Bronchial epithelial cell (primary cell): Measurements from ENCODE around the gene KLHL7. TPM values are rescaled to one million over a fixed set of nuclear protein-coding genes. Genes with fewer than 3 reads are reported as not detected.
"Not testable (repeated sequence)": the region's sequence is repeated elsewhere in the genome, so short reads cannot be mapped to it uniquely, and the experiment has no call there.

ENCODE experiments used
- DNase-seq: peaks from one replicate; pipeline ENCODE4 v3.0.0-alpha.2; 2010; ENCODE audit warnings: low read depth
- FAIRE-seq: peaks from 2 replicates; lab custom pipeline; 2011; peaks lifted over from hg19 to GRCh38; lab: Jason Lieb, UNC
- H3K27me3 ChIP-seq: 2 replicates; pipeline ENCODE4 v1.5.1; 2011; ENCODE audit warnings: low read length; ENCODE audit not compliant: control insufficient read depth, insufficient read depth
- H3K36me3 ChIP-seq: 2 replicates; pipeline ENCODE4 v1.5.1; 2011; ENCODE audit warnings: low read length; ENCODE audit not compliant: control insufficient read depth, insufficient read depth
- H3K4me3 ChIP-seq: 2 replicates; pipeline ENCODE4 v1.5.1; 2011; ENCODE audit warnings: mild to moderate bottlenecking, low read depth, low read length, control low read depth
- total RNA-seq: library from RNA; depleted of rRNA; stranded (reverse); fragments of >200 nt; gene quantifications from 2 replicates; pipeline ENCODE4 v1.2.1, GENCODE V29; 2014
- TF ChIP-seq, protein P1 (sequence below): IDR thresholded peaks from 2 replicates; pipeline ENCODE4 v1.5.1; 2011; ENCODE audit warnings: mild to moderate bottlenecking, moderate library complexity, low read length, control low read depth, inconsistent platforms; ENCODE audit not compliant: insufficient read depth, severe bottlenecking

Gene KLHL7
- total RNA-seq, 1 donor from 2014 or later, result 20.8 TPM

DNA sequence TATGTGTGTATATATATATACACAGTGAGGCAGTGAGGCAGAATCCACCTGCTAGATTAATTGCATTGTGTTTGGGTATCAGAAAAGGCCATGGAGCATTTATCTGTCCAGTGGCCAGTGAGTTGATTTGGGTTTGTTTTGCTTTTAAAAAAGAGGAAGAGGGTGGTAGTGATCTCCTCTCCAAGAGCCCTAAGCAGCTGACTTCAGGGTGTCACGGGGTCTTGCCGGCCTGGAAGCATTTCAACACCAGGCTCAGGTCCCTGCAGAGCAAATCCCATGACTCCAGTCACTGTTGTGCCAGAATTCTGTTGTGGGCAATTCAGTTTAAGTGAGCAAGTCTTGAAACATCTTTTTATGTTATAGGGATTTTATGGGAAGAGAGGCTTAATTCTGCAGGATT, 110.4 kb downstream of the KLHL7 start:
- Histone ChIP-seq H3K27me3 (no peaks in the 10 kb centered on the region), H3K36me3 (no peaks in the 10 kb centered on the region), H3K4me3 (no peak overlapping the region)
- TF ChIP-seq, protein P1, sequence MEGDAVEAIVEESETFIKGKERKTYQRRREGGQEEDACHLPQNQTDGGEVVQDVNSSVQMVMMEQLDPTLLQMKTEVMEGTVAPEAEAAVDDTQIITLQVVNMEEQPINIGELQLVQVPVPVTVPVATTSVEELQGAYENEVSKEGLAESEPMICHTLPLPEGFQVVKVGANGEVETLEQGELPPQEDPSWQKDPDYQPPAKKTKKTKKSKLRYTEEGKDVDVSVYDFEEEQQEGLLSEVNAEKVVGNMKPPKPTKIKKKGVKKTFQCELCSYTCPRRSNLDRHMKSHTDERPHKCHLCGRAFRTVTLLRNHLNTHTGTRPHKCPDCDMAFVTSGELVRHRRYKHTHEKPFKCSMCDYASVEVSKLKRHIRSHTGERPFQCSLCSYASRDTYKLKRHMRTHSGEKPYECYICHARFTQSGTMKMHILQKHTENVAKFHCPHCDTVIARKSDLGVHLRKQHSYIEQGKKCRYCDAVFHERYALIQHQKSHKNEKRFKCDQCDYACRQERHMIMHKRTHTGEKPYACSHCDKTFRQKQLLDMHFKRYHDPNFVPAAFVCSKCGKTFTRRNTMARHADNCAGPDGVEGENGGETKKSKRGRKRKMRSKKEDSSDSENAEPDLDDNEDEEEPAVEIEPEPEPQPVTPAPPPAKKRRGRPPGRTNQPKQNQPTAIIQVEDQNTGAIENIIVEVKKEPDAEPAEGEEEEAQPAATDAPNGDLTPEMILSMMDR, result no peak
- no peak for FAIRE-seq
- DNase-seq, result no peak

DNA sequence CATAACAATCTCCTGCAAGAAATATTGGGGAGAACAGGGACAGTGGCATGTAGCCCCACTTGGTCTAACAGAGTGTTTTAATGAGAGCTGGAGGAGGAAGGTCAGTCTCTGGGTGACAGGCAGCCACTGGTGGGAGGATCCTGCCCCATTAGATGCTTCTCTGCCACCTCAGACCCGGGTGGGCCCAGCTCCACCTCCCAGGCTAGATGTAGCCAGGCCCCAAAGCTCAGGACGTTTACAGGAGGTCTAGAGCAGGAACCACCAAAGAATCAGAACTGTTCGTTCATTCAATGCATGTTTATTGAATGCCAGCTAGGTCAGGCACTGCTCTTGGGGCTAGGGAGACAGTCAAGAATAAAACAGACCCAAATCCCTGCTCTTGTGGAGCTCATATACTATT, 112.6 kb downstream of the KLHL7 start:
- FAIRE-seq (no peak), DNase-seq (no peak)
- no peak overlapping the region for H3K4me3 ChIP-seq
- TF ChIP-seq, protein P1, result no peak
- H3K36me3 ChIP-seq, result no peaks in the 10 kb centered on the region
- H3K27me3 ChIP-seq, result no peaks in the 10 kb centered on the region

DNA sequence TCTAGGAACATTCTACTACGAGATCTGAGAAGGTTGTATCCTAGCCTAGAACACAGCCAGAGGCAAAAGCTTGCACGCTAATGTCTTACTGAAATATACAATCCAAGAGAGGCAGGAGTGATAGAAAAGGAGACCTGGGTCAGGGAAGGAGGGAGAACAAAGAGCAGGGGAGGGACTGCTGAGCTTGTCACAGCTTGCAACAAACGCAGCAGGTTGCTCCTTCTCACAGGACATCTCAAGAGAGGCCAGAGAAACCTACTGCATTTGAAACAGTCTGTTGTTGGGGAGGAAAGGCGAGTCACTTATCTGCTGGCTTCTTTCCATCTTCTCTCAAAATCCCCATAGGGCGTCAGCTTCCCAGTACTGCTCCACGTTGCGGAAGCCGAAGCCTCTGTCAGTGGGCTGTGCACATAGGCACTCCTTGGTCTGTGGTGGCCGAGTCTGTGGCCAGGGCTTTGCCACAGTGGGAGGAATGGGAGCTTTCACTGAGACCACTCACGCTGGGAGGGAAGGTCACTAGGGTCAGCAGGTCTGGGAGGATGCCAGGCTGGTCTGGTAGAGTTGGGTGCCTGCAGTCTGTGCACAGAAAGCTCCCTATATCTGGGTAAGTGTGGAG, 115.2 kb downstream of the KLHL7 start:
- no peaks in the 10 kb centered on the region for H3K27me3 ChIP-seq
- H3K36me3 ChIP-seq, result no peaks in the 10 kb centered on the region
- H3K4me3 ChIP-seq, result no peak overlapping the region
- TF ChIP-seq, protein P1, result no peak
- DNase-seq (peak; percentile 42), FAIRE-seq (no peak)

DNA sequence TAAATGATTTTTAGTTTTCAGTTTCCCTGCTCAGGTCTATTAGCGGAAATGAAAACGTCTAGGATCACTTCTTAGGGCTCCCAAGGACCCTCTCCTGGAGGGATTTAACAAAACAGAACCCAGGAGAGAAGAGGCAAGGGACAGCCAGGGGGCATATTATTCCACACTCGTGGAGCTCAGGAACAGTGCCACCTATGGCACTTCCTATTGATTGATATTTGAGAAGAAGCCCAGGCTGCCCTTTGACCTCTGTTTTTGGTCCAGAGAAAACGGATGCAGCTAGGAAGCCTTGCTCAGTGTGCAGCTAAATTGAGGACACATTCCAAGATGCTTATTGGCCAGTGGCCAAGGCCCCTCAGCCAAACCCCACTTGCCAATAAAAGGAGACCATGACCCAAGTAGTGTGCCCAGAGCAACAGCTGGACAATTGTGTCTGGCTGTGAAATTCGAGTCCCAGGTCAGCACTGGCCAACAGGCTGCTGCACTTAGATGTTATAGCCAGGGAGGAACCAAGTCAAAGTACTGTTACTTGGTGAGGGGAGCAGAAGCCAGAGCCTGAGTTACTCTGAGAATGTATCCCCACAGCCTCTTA, 117.0 kb downstream of the KLHL7 start:
- Histone ChIP-seq H3K4me3 (no peak overlapping the region), H3K27me3 (no peaks in the 10 kb centered on the region), H3K36me3 (no peaks in the 10 kb centered on the region)
- TF ChIP-seq, protein P1, result no peak
- no peak for FAIRE-seq
- DNase-seq, result no peak

DNA sequence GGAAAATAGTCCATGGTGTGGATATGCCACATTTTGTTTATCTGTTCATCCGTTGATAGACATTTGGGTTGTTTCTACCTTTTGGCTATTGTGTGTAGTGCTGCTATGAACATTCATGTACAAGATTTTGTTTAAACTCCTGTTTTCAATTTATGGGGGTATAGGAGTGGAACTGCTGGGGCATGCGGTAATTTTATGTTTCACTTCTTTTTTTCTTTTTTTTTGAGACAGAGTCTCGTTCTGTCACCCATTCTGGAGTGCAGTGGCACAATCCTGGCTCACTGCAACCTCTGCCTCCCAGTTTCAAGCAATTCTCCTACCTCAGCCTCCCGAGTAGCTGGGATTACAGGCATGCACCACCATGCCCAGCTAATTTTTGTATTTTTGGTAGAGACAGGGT, 118.8 kb downstream of the KLHL7 start:
- FAIRE-seq, H3K36me3 ChIP-seq, H3K27me3 ChIP-seq, H3K4me3 ChIP-seq, DNase-seq: not testable (repeated sequence)

DNA sequence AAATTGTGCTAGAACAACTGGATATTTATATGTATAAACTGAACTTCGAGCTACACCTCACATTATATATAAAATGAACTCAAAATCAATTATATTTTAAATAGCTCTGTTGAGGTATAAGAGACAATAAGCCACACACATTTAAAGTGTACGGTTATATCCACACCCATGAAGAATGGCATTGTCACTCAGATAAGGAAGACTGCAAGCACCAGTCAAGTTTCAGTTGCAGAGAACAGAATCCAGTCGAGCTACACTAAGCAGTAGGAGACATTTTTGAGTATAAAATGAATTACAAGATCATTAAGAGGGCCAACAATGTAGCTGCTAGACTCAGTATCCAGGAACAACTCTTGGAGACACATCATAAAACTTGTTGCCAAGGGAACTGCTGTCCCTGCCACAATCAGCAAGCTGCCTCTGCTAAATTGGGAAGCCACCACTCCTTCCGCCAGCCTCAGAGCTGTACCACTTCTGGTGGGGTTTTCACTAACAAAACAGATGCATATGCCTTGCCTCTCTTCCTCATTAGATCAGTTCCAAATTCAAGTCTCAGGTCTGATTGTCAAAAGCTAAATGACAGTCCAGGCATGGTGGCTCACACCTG, 121.4 kb downstream of the KLHL7 start:
- H3K4me3 ChIP-seq, result no peak overlapping the region

More for the DNA sequence above, 121.4 kb downstream of the KLHL7 start:
- FAIRE-seq (no peak), DNase-seq (no peak)
- Histone ChIP-seq H3K36me3 (no peaks in the 10 kb centered on the region), H3K27me3 (no peaks in the 10 kb centered on the region)
- TF ChIP-seq, protein P1, result no peak

Other genes starting within 250 kb of the KLHL7 start
- gene HYCC1, start 91.7 kb upstream of the KLHL7 start, total RNA-seq, result 19.7 and 20.5 TPM in 2 replicates
- 16.3 and 29.4 TPM in 2 replicates for gene NUP42, start 76.3 kb downstream of the KLHL7 start, total RNA-seq
- gene GPNMB, start 141.0 kb downstream of the KLHL7 start, total RNA-seq, result 13.4 and 57.0 TPM in 2 replicates
- 61.6 and 81.5 TPM in 2 replicates for gene MALSU1, start 193.6 kb downstream of the KLHL7 start, total RNA-seq